GM10847 (cell line): ENCODE data around the gene CPA2.

Source experiments
- POLR2A ChIP-seq: IDR thresholded peaks from 2 replicates; pipeline ENCODE4 v1.6.1; 2011; ENCODE audit not compliant: insufficient read length; ENCODE audit errors: extremely low read depth

CPA2 gene

DNA sequence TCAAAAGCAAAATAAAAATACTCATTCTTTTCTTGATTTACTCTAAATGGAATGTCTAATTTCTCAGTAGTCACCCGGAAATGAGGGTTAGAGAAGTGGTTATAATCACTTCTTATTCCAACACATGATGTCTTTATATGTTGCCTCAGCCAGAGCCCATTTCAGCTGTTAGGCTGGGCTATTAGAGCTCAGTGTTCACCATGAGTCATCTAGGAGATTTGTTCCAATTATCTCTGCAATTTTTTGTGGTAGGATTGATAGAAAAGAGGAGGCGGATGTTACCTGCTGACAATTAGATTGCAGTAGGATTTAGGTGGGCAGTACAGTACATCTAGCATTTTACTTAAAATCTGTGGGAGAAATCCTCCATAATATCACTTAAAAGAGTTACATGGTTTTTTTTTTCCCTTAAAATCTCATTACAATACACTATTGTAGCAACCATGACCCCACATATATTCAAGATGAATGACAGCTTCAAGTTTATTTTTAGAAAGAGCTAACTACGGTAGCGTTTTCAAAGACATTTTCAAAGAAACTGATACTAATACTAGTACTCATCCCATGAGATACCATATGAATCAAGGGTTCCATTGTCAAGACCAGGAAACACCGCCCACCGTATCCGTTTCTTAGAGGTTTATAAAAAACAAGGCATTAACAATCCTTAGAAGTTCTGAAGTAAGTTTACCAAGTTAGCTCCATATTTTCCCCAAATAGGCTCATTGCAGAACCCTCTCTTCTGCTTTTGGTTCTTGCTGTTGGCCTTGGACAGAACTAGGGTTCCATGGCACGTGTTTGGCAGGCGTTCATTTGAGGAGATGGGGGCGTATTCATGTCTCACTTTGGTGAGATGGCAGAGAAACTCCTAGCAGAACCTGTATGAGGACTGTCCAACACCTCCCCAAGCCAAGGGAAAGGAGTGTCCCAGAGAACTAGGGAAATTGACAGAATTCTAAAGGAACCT is 10.4 kb downstream of the CPA2 start:
- no peak for TF ChIP-seq POLR2A

DNA sequence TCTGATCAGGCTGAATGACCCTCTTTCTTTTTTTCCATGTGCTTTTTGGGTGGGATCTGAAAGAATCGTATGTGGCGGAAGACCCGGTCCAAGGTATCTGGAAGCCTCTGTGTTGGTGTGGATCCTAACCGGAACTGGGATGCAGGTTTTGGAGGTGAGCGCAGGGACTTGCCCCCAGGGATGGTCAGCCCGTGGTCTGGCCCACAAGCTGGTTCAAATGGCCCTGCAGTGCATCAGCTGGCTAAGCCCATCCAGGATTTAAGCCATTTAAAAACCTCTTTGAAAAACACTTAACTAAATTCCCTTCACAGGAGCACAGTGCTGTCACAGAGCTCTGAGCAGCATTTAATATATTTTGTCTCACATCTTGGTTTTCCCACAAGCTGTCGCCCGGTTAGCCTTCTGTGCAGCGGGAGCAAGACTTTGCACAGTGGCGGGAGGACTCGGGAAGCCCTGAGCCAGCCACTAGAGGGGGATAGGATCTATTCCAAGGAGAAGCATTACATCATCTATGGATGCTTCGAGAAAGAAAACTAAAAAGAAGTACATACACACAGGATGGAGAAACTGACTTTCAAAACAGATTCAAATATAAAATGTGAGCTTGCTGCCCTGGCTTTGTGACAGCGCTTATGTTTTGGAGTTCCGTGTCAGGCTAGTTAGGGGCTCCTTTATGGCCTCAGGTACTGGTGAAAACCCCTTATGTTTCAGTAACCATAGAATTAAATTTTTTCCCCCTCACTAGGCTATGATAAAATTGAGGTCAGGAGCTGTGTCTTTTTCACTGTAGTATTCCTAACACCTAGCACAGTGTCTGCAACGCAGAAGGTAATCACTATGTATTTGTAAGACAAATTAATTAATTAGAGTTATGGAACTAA is 11.3 kb downstream of the CPA2 start:
- TF ChIP-seq POLR2A: no peak

DNA sequence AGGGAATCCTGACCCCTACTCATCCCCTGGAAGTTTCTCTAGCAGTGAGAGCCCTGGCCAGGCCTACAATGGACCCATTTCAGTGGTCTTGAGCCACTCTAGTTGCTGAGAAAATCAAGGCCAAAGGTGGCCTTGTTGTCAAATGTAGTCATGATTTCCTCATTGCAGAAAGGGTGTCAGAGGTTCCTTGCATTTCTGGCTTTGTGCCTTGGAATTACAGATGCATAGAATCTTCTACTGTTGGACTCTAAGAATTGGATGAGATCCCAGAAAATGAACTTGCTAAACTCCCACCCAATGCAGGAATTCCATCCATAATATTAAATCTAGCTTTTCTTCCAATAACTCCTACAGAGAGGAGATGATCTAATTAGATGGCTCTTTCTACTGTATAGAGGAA is 12.2 kb downstream of the CPA2 start:
- no peak for TF ChIP-seq POLR2A

DNA sequence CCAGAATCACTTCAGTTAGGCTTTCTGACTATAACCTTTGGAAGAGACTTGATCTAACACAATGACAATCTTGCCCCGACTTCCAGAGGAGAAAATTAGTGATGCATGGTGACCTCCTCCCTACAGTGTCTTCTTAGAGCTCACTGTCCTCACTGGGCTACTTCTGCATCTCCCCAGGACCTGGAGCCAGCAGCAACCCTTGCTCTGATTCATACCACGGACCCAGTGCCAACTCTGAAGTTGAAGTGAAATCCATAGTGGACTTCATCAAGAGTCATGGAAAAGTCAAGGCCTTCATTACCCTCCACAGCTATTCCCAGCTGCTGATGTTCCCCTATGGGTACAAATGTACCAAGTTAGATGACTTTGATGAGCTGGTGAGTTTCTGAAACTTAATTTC is 12.6 kb downstream of the CPA2 start:
- no peak for TF ChIP-seq POLR2A

DNA sequence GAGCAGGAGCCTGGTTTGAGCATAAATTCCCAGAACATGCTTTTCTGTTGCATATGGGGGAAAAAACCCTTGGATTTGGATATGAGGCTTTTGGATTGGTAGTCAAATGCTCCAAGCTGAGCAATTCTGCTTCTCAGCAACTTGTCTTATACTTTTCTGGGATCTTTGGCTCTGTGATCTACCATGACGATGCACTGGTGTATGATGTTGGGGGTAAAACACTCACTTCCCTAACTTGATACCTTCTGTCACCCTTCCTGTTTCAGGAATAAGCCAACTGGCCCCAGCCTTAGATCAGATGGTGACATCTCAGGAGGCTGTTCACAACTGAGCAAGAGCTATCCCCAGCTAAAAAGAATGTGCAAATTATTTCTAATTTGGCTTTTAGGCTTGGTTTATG is 13.2 kb downstream of the CPA2 start:
- no peak for TF ChIP-seq POLR2A

DNA sequence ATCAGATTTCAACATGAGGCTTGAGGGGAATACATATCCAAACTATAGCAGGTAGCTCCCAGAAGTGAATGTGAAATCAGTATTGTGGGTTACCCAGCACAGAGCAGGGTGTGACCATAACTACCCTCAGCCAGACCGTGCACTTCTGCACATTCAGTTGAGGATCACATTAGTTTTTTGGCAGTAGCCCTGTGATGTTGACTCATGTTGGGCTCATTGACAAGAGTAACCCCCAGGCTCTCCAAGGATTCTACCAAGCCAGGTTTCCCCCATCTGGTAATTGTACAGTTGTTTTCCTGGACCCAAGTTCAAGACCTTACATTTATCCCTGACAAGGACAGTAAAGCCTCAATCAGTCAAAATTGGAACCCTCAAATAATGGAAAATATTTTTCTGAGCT is 14.6 kb downstream of the CPA2 start:
- TF ChIP-seq POLR2A: no peak

DNA sequence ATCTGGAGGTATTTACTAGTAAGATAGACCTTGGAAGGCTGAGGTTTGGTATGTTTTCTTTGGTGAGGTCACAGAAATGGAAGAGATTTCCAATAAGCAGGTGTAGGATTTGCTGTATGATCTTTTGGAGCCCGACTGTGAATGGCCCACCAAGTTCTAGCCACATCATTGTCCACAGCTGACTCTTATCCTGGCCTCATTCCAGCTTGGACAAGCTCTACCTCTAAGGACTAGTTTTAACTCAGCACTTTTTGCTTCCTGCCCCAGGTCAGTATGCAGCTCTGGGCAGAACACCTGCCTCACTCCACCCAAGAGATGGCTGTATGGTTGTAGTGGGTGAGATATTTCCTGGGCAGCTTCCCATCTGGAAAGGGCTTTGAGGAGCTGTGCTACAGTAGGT is 20.2 kb downstream of the CPA2 start:
- TF ChIP-seq POLR2A: no peak

DNA sequence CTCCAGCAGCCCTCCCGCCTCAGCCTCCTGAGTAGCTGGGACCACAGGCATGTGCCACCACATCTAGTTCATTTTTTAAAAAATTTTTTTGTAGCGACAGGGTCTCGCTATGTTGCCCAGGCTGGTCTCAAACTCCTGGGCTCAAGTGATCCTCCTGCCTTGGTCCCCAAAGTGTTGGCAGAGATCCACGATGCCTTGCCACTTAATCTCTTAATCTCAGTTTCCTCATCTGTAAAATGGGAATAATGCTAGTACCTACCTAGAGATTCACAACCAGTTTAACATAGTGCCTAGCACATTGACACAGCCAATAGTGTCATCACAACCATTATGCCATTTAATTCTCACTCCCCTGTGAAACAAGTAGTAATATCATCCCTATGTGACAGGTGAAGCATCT is 21.5 kb downstream of the CPA2 start:
- no peak for TF ChIP-seq POLR2A

DNA sequence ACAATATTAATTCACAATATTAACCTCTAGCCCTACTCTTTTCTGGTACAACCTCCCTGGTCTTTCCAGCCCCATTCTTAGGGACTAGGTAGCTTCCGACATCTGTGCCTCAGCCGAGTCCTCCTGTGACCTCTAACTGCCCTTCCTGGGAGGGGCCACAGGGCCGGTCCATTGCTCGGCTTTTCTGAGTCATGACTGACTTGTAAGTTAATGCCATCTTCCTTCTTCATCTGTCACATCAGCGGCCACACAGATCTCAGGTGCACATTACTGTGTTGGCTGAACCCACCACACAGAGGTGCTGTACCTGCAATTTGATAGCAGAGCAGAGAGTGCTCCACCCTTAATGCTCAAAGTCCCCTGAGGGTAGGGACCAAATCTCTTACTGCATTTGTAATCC is 22.2 kb downstream of the CPA2 start:
- TF ChIP-seq POLR2A: no peak

DNA sequence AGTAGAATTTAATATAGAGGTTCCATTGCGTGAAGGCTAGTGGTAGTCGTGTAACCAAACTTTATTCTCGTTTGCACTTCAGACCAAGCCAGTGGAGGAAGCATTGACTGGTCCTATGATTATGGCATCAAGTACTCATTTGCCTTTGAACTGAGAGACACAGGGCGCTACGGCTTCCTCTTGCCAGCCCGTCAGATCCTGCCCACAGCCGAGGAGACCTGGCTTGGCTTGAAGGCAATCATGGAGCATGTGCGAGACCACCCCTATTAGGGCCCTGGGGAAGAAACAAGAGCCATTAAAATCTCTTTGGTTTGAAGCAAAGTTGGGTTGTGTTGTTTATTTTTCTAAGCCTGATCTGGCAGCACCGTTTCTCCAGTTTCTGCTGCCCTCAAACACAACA is 22.8 kb downstream of the CPA2 start:
- no peak for TF ChIP-seq POLR2A

DNA sequence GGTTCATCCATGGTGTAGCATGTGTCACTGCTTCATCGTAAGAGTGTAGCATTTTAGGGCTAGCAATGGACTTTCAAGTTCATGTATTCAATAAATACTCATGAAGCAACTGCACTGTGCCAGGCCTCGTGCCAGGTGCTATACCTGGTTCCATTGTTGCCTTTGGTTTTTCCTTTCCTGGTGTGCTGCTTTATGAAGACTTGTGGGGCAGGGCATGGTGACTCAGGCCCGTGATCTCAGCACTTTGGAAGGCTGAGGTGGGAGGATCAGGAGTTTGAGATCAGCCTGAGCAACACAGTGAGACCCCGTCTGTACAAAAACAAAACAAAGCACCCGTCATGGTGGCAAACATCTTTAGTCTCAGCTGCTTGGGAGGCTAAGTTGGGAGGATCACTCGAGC is 24.1 kb downstream of the CPA2 start:
- TF ChIP-seq POLR2A: no peak

DNA sequence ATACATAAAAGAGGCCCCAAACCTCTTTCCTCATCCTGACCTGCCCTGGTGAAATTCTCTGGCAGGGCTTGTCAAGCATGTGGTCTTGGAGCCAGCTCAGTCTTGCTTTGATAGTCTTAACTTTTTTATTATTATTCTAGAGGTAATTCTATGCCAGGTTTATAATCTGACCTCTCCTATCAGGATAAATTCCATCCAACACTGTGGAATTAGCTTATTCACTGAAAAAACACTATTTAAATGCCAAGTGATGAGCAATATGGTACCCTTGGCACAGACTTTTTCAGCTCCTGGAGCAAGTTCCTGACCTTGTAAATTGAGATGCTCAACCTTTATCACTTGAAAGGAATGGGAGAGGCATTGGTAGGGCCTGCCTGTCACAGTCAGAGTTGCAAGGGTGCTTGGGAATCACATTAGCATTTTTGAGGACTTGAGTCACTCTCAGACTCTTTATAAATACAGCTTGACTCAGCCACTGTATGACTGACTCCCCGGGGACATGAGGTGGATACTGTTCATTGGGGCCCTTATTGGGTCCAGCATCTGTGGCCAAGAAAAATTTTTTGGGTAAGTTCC is 26.1 kb downstream of the CPA2 start, which contains the start of gene CPA4:
Gene CPA4, plus strand, starts transcription at position 480 of the 576 bp plus-strand sequence. Its CDS starts 20 bp downstream, at position 500.
- TF ChIP-seq POLR2A: no peak

DNA sequence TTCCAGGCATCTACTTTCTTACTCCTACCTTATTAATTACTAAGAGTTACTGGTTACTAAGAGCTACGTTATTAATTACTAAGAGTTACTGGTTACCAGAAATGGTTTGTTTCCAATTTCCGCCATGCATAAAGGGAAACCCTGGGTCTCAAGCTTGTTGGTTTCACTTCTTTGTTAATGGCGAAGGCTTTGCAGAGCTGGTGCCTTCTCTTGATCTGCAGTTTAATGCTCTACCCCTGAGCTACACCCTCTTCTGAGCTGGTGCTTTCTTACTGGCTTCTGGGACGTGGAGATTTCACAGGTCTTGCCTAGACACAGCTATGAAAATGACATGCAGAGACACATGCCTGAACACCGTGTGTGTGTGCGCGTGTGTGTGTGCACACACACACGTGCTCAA is 26.9 kb downstream of the CPA2 start:
- no peak for TF ChIP-seq POLR2A

DNA sequence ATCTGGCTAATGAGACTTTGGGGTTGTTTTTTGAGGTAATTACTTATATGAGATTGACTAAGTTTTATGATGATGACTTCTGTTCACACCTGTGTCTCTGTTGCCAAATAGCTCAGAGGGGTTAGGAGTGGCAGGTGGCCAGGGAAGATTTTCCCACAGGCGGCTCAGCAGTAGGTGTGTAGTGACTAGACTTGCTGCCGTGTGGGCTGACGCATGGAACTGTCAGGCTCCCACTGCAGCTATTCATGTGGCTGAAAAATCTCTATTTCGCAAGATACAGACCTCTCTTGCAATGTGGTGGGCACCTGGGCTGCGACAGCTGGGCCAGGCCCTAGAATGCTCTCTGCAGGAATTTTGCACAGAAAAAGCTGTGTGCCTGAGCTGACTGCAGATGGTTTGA is 27.7 kb downstream of the CPA2 start:
- no peak for TF ChIP-seq POLR2A

DNA sequence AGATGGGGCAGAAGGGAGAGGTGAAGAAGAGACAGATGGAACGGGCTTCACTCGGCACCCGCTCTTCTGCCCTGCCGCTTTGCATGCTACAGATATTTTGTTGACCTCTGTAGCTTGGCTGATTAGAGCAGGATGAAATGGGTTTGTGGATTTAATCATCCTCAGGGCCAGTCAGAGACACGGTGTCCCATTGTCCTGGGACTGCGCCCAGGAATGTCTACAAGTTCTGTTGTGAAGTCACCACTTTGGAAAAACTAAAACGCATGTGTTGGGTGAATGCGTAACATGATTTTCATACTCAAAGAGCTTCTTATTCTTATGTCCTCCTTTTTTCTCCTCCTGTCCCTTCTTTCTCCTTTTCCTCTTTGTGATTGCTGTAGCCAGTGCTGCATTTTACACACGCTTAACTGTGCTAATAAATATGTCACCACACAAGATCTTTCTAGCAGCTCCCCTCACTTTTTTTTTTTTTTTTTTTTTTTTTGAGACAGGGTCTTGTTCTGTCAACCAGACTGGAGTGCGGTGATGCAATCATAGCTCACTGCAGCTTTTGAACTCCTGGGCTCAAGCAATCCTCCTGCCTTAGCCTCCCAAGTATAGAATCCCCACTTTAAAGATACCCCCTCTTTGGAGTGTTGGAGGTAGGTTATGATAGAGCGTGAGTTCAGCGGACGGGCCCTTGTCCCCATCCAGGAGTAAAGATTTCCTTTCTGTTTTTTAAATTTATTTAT is 29.7 kb downstream of the CPA2 start:
- TF ChIP-seq POLR2A: no peak
